Mammary epithelial cell (primary cell): ENCODE measurements around the gene GALNT2.

ENCODE experiments used
- EZH2 ChIP-seq: IDR thresholded peaks from 2 replicates; pipeline ENCODE4 v1.6.1; 2012; ENCODE audit warnings: low read length, inconsistent platforms, borderline replicate concordance
- TF ChIP-seq, protein P1 (sequence below), 2 donors: IDR thresholded peaks in 1 of 2; conservative IDR thresholded peaks in 1 of 2; 2 replicates each; pipeline ENCODE4 v1.5.1; 2011 to 2012; ENCODE audit warnings: inconsistent platforms in 2 of 2, low read length in 2 of 2, mild to moderate bottlenecking in 2 of 2, control low read depth in 1 of 2, low read depth in 1 of 2; ENCODE audit not compliant: insufficient read depth in 1 of 2; ENCODE audit errors: extremely low read depth in 1 of 2

GRCh38 chr1:230109066-230109465 is 42.0 kb downstream of the GALNT2 start:
- TF ChIP-seq, protein P1, sequence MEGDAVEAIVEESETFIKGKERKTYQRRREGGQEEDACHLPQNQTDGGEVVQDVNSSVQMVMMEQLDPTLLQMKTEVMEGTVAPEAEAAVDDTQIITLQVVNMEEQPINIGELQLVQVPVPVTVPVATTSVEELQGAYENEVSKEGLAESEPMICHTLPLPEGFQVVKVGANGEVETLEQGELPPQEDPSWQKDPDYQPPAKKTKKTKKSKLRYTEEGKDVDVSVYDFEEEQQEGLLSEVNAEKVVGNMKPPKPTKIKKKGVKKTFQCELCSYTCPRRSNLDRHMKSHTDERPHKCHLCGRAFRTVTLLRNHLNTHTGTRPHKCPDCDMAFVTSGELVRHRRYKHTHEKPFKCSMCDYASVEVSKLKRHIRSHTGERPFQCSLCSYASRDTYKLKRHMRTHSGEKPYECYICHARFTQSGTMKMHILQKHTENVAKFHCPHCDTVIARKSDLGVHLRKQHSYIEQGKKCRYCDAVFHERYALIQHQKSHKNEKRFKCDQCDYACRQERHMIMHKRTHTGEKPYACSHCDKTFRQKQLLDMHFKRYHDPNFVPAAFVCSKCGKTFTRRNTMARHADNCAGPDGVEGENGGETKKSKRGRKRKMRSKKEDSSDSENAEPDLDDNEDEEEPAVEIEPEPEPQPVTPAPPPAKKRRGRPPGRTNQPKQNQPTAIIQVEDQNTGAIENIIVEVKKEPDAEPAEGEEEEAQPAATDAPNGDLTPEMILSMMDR (conservative IDR thresholded peaks at IDR 0.05 in 1 of 2, IDR thresholded peaks at IDR 0.05 in 1 of 2; ENCODE audit: extremely low read depth in 1 of 2, insufficient read depth in 1 of 2, low read depth in 1 of 2, low read length in 2 of 2), result no peak
- no peak for TF ChIP-seq EZH2
